K562 (cell line): ENCODE measurements around the gene XRCC5. TPM values are rescaled to one million over a fixed set of nuclear protein-coding genes. Genes with fewer than 3 reads are reported as not detected.

Experiments used
- ATF7 ChIP-seq: fragments of 450-650 bp; IDR thresholded peaks from 2 replicates; pipeline ENCODE4 v1.7.1; 2014; ENCODE audit warnings: mild to moderate bottlenecking, moderate library complexity
- BRF2 ChIP-seq: IDR thresholded peaks from 3 replicates; pipeline ENCODE4 v1.6.1; 2011; ENCODE audit warnings: borderline replicate concordance, mild to moderate bottlenecking; ENCODE audit not compliant: insufficient read length, insufficient read depth
- E2F3 ChIP-seq: fragments of 250-450 bp; sonication (Bioruptor Pico); IDR thresholded peaks from 2 replicates; pipeline ENCODE4 v1.4.0; 2020; ENCODE audit warnings: mild to moderate bottlenecking
- ELK3 ChIP-seq: fragments of 450-650 bp; formaldehyde crosslinking; IDR thresholded peaks from 2 replicates; pipeline ENCODE4 v1.4.0; 2020; ENCODE audit warnings: mild to moderate bottlenecking
- KDM1A ChIP-seq, 2 experiments: fragments of 450-650 bp; IDR thresholded peaks; 2 replicates each; pipeline ENCODE4 v1.6.1; 2016; ENCODE audit warnings: mild to moderate bottlenecking in 2 of 2
- NBN ChIP-seq: fragments of 450-650 bp; IDR thresholded peaks from 2 replicates; pipeline ENCODE4 v1.6.1; 2016; ENCODE audit warnings: low read depth, mild to moderate bottlenecking
- NEUROD1 ChIP-seq: fragments of 150-350 bp; IDR thresholded peaks from 2 replicates; pipeline ENCODE4 v1.6.1; 2014; ENCODE audit warnings: borderline replicate concordance, low read length, low read depth; ENCODE audit not compliant: partially characterized antibody
- SIN3B ChIP-seq: fragments of 450-650 bp; IDR thresholded peaks from 2 replicates; pipeline ENCODE4 v1.6.1; 2017; ENCODE audit warnings: low read depth, mild to moderate bottlenecking, moderate library complexity
- ZFP30 ChIP-seq: fragments of 250-450 bp; sonication (Bioruptor Pico); IDR thresholded peaks from 2 replicates; pipeline ENCODE4 v1.8.0; 2022; ENCODE audit warnings: moderate library complexity, mild to moderate bottlenecking, inconsistent platforms, borderline replicate concordance
- ZNF217 ChIP-seq: sonication (generic); formaldehyde crosslinking; IDR thresholded peaks from 2 replicates; pipeline ENCODE4 v1.8.0; 2022; ENCODE audit warnings: mild to moderate bottlenecking, missing genetic modification reagents
- ZNF408 ChIP-seq: fragments of 250-450 bp; sonication (Bioruptor Pico); IDR thresholded peaks from 2 replicates; pipeline ENCODE4 v1.4.0; 2020; ENCODE audit warnings: low read depth, mild to moderate bottlenecking, moderate library complexity
- ZNF609 ChIP-seq: sonication (generic); formaldehyde crosslinking; IDR thresholded peaks from 2 replicates; pipeline ENCODE4 v1.8.1; 2023; ENCODE audit warnings: missing genetic modification reagents, mild to moderate bottlenecking, borderline replicate concordance
- ZNF76 ChIP-seq: fragments of 250-450 bp; sonication (Bioruptor Pico); IDR thresholded peaks from 2 replicates; pipeline ENCODE4 v1.4.0; 2020; ENCODE audit warnings: mild to moderate bottlenecking, moderate library complexity, borderline replicate concordance
- ZNF766 ChIP-seq: fragments of 200-800 bp; sonication (Bioruptor generic); conservative IDR thresholded peaks from 2 replicates; pipeline ENCODE4 v1.6.1; 2016; ENCODE audit warnings: missing genetic modification characterization, missing compliant biosample characterization
- polyA plus RNA-seq, 8 experiments: library from polyadenylated mRNA; depleted of rRNA in 4 of 8; stranded (reverse) in 5 of 8; unstranded in 3 of 8; fragments of >200 nt; fragmentation: Nextera tagmentation in 2 of 8; fragmentation: Illumina TruSeq in 1 of 8; extraction: Ambion mirVana in 2 of 8; extraction: Trizol in 1 of 8; gene quantifications; 2 replicates each; pipeline versions ENCODE4 v1.2.1 to v1.2.3, GENCODE V29; 2011 to 2014; ENCODE audit warnings: inconsistent platforms in 1 of 8, missing spikeins in 1 of 8
- total RNA-seq, 7 experiments: library from RNA; depleted of rRNA in 6 of 7; stranded (reverse); fragments of >200 nt in 6 of 7; fragmentation: Illumina TruSeq in 2 of 7; extraction: Trizol in 2 of 7; gene quantifications; 2 replicates each; pipeline versions ENCODE4 v1.2.1 to v1.2.3, GENCODE V29; 2011 to 2021; ENCODE audit warnings: low replicate concordance in 1 of 7

XRCC5 gene
- total and polyA plus RNA-seq, 9 of the 15 experiments (the other 6 are each of a cell fraction or from before 2014, with no cell fraction given), result 168 to 551 (median 297) TPM

GRCh38 chr2:216188559-216188850, 79.4 kb downstream of the XRCC5 start (continued):
- no peak for TF ChIP-seq ZNF609 (CRISPR knock-in tag)
- no peak for TF ChIP-seq ZNF408 (CRISPR knock-in tag)
- no peak for TF ChIP-seq BRF2
- no peak for TF ChIP-seq ZFP30 (CRISPR knock-in tag)
- TF ChIP-seq ATF7, result no peak
- 0 out of 2 replicates have a peak, but pooled peaks have one; percentile 41 for TF ChIP-seq NBN
- TF ChIP-seq SIN3B, result no peak
- TF ChIP-seq ZNF217 (CRISPR knock-in tag), result no peak
- TF ChIP-seq KDM1A (IDR thresholded peaks at IDR 0.05), result peak; percentile 93 to 94
- TF ChIP-seq ZNF76 (CRISPR knock-in tag), result no peak
- no peak for TF ChIP-seq NEUROD1
- TF ChIP-seq E2F3 (CRISPR knock-in tag), result no peak
- TF ChIP-seq ZNF766 (CRISPR knock-in tag), result 0 out of 2 replicates have a peak, but pooled peaks have one; percentile 27
- no peak for TF ChIP-seq ELK3 (CRISPR knock-in tag)
